ENCODE measurements around the gene FBXO24. TPM values are rescaled to one million over a fixed set of nuclear protein-coding genes. Genes with fewer than 3 reads are reported as not detected.

Gene FBXO24
- total and polyA plus RNA-seq, 2 donors (not counting 1 experiment from before 2014, with no cell fraction given) = 0.23 to 0.33 TPM

GRCh38 chr7:100565133-100565571 is 21.0 kb upstream of the FBXO24 start:
- DNase-seq (ENCODE audit: low read depth in 2 of 2) = no peak
- no peaks in the 10 kb centered on the region for H4K20me1 ChIP-seq (ENCODE audit: control insufficient read depth, extremely low read depth, insufficient read depth, low read length)
- H3K9ac ChIP-seq (ENCODE audit: insufficient read depth, low read length) = no peak overlapping the region
- no peak overlapping the region for H3K4me3 ChIP-seq (replicated peaks in 1 of 4; ENCODE audit: control extremely low read depth in 1 of 4, insufficient read depth in 1 of 4, low read depth in 3 of 4, low read length in 4 of 4)
- no peaks in the 10 kb centered on the region for H3K9me3 ChIP-seq (ENCODE audit: control insufficient read depth, insufficient read depth, low read depth, low read length)
- no peaks in the 10 kb centered on the region for H3K27me3 ChIP-seq (ENCODE audit: control insufficient read depth, insufficient read depth, low read length)
- TF ChIP-seq CTCF (conservative IDR thresholded peaks at IDR 0.05 in 1 of 2, IDR thresholded peaks at IDR 0.05 in 1 of 2; ENCODE audit: low read depth in 1 of 2, low read length in 2 of 2) (no peak), EZH2 (IDR thresholded peaks at IDR 0.05; ENCODE audit: low read length, missing control alignments) (no peak)
- no peaks in the 10 kb centered on the region for H3K79me2 ChIP-seq (ENCODE audit: control insufficient read depth, insufficient read depth, low read length)
- H3K27ac ChIP-seq (ENCODE audit: insufficient read depth, low read length) = no peak overlapping the region
- H2AFZ ChIP-seq (ENCODE audit: low read length) = no peak overlapping the region
- H3K4me1 ChIP-seq (ENCODE audit: control insufficient read depth, extremely low read depth, insufficient read depth, low read length) = no peaks in the 10 kb centered on the region
- peaks cover 1% of the 10 kb centered on the region for H3K36me3 ChIP-seq (ENCODE audit: control insufficient read depth, insufficient read depth, low read length)
- no peak overlapping the region for H3K4me2 ChIP-seq (ENCODE audit: extremely low read depth, insufficient read depth, low read length)

- Histone ChIP-seq H4K20me1 (ENCODE audit: control insufficient read depth, extremely low read depth, insufficient read depth, low read length) (no peaks in the 10 kb centered on the region), H3K36me3 (ENCODE audit: control insufficient read depth, insufficient read depth, low read length) (peaks cover 3% of the 10 kb centered on the region), H3K27ac (ENCODE audit: insufficient read depth, low read length) (no peak overlapping the region), H3K4me2 (ENCODE audit: extremely low read depth, insufficient read depth, low read length) (no peak overlapping the region), H3K9me3 (ENCODE audit: control insufficient read depth, insufficient read depth, low read depth, low read length) (no peaks in the 10 kb centered on the region), H3K27me3 (ENCODE audit: control insufficient read depth, insufficient read depth, low read length) (no peaks in the 10 kb centered on the region), H3K4me1 (ENCODE audit: control insufficient read depth, extremely low read depth, insufficient read depth, low read length) (no peaks in the 10 kb centered on the region), H2AFZ (ENCODE audit: low read length) (no peak overlapping the region), H3K9ac (ENCODE audit: insufficient read depth, low read length) (no peak overlapping the region), H3K4me3 (replicated peaks in 1 of 4; ENCODE audit: control extremely low read depth in 1 of 4, insufficient read depth in 1 of 4, low read depth in 3 of 4, low read length in 4 of 4) (no peak overlapping the region), H3K79me2 (ENCODE audit: control insufficient read depth, insufficient read depth, low read length) (no peaks in the 10 kb centered on the region)
- DNase-seq (ENCODE audit: low read depth in 2 of 2) = no peak
- no peak for TF ChIP-seq CTCF (conservative IDR thresholded peaks at IDR 0.05 in 1 of 2, IDR thresholded peaks at IDR 0.05 in 1 of 2; ENCODE audit: low read depth in 1 of 2, low read length in 2 of 2)
- no peak for TF ChIP-seq EZH2 (IDR thresholded peaks at IDR 0.05; ENCODE audit: low read length, missing control alignments)
These were observed 20.1 kb upstream of the FBXO24 start for GRCh38 chr7:100566018-100566531.

GRCh38 chr7:100567031-100567730 is 18.9 kb upstream of the FBXO24 start:
- Histone ChIP-seq H3K4me3 (replicated peaks in 1 of 4; ENCODE audit: control extremely low read depth in 1 of 4, insufficient read depth in 1 of 4, low read depth in 3 of 4, low read length in 4 of 4) (no peak overlapping the region), H3K4me1 (ENCODE audit: control insufficient read depth, extremely low read depth, insufficient read depth, low read length) (no peaks in the 10 kb centered on the region), H2AFZ (ENCODE audit: low read length) (no peak overlapping the region), H4K20me1 (ENCODE audit: control insufficient read depth, extremely low read depth, insufficient read depth, low read length) (no peaks in the 10 kb centered on the region), H3K27me3 (ENCODE audit: control insufficient read depth, insufficient read depth, low read length) (no peaks in the 10 kb centered on the region), H3K9me3 (ENCODE audit: control insufficient read depth, insufficient read depth, low read depth, low read length) (no peaks in the 10 kb centered on the region), H3K79me2 (ENCODE audit: control insufficient read depth, insufficient read depth, low read length) (no peaks in the 10 kb centered on the region), H3K4me2 (ENCODE audit: extremely low read depth, insufficient read depth, low read length) (no peak overlapping the region), H3K9ac (ENCODE audit: insufficient read depth, low read length) (no peak overlapping the region), H3K36me3 (ENCODE audit: control insufficient read depth, insufficient read depth, low read length) (peaks cover 2% of the 10 kb centered on the region), H3K27ac (ENCODE audit: insufficient read depth, low read length) (no peak overlapping the region)
- TF ChIP-seq CTCF (conservative IDR thresholded peaks at IDR 0.05 in 1 of 2, IDR thresholded peaks at IDR 0.05 in 1 of 2; ENCODE audit: low read depth in 1 of 2, low read length in 2 of 2) = no peak
- no peak for TF ChIP-seq EZH2 (IDR thresholded peaks at IDR 0.05; ENCODE audit: low read length, missing control alignments)
- DNase-seq (ENCODE audit: low read depth in 2 of 2) = peak in 1 of 2 donors; percentile 23
